ENCODE data around the gene SLC26A8.

Gene SLC26A8

GRCh38 chr6:36063318-36064060 lies 39.0 kb upstream of the SLC26A8 start:
- no peak for TF ChIP-seq EZH2 (IDR thresholded peaks at IDR 0.05; ENCODE audit: borderline replicate concordance, low read depth, low read length, severe bottlenecking)
- TF ChIP-seq, protein P1, sequence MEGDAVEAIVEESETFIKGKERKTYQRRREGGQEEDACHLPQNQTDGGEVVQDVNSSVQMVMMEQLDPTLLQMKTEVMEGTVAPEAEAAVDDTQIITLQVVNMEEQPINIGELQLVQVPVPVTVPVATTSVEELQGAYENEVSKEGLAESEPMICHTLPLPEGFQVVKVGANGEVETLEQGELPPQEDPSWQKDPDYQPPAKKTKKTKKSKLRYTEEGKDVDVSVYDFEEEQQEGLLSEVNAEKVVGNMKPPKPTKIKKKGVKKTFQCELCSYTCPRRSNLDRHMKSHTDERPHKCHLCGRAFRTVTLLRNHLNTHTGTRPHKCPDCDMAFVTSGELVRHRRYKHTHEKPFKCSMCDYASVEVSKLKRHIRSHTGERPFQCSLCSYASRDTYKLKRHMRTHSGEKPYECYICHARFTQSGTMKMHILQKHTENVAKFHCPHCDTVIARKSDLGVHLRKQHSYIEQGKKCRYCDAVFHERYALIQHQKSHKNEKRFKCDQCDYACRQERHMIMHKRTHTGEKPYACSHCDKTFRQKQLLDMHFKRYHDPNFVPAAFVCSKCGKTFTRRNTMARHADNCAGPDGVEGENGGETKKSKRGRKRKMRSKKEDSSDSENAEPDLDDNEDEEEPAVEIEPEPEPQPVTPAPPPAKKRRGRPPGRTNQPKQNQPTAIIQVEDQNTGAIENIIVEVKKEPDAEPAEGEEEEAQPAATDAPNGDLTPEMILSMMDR (IDR thresholded peaks at IDR 0.05; ENCODE audit: borderline replicate concordance, extremely low read depth, low read length, poor library complexity, severe bottlenecking): no peak
- Histone ChIP-seq H3K4me1 (ENCODE audit: insufficient read depth, low read length) (no peaks in the 10 kb centered on the region), H3K27me3 (ENCODE audit: insufficient read depth, low read length, poor library complexity) (no peaks in the 10 kb centered on the region), H2AFZ (ENCODE audit: low read depth, low read length) (no peak overlapping the region), H4K20me1 (ENCODE audit: insufficient read depth, low read length) (peaks cover 19% of the 10 kb centered on the region; the same call in 1 of the 2 replicates), H3K79me2 (ENCODE audit: insufficient read depth, low read length) (peaks cover 67% of the 10 kb centered on the region), H3K4me3 (ENCODE audit: low read depth in 1 of 2, low read length in 2 of 2) (no peak overlapping the region), H3K4me2 (ENCODE audit: insufficient read depth, low read length) (no peak overlapping the region), H3K9ac (ENCODE audit: low read depth, low read length) (no peak overlapping the region), H3K9me3 (ENCODE audit: insufficient read depth, low read length, severe bottlenecking) (no peaks in the 10 kb centered on the region), H3K27ac (ENCODE audit: low read length) (no peak overlapping the region), H3K36me3 (ENCODE audit: insufficient read depth, low read length) (peaks cover 40% of the 10 kb centered on the region)
- no peak for DNase-seq
- ATAC-seq (ENCODE audit: insufficient read depth, low read depth): no peak

GRCh38 chr6:36062247-36062646 lies 37.8 kb upstream of the SLC26A8 start:
- H3K4me1 ChIP-seq (ENCODE audit: insufficient read depth, low read length): no peaks in the 10 kb centered on the region
- peaks cover 59% of the 10 kb centered on the region for H3K79me2 ChIP-seq (ENCODE audit: insufficient read depth, low read length)
- peaks cover 42% of the 10 kb centered on the region for H3K36me3 ChIP-seq (ENCODE audit: insufficient read depth, low read length)
- no peak overlapping the region for H3K4me2 ChIP-seq (ENCODE audit: insufficient read depth, low read length)
- no peaks in the 10 kb centered on the region for H3K27me3 ChIP-seq (ENCODE audit: insufficient read depth, low read length, poor library complexity)
- no peak overlapping the region for H2AFZ ChIP-seq (ENCODE audit: low read depth, low read length)
- no peak overlapping the region for H3K9ac ChIP-seq (ENCODE audit: low read depth, low read length)
- H3K9me3 ChIP-seq (ENCODE audit: insufficient read depth, low read length, severe bottlenecking): no peaks in the 10 kb centered on the region
- DNase-seq (no peak), ATAC-seq (ENCODE audit: insufficient read depth, low read depth) (no peak)
- H4K20me1 ChIP-seq (ENCODE audit: insufficient read depth, low read length): peaks cover 18% of the 10 kb centered on the region; the same call in 1 of the 2 replicates
- H3K27ac ChIP-seq (ENCODE audit: low read length): no peak overlapping the region
- TF ChIP-seq, protein P1 (IDR thresholded peaks at IDR 0.05; ENCODE audit: borderline replicate concordance, extremely low read depth, low read length, poor library complexity, severe bottlenecking): no peak
- no peak for TF ChIP-seq EZH2 (IDR thresholded peaks at IDR 0.05; ENCODE audit: borderline replicate concordance, low read depth, low read length, severe bottlenecking)
- no peak overlapping the region for H3K4me3 ChIP-seq (ENCODE audit: low read depth in 1 of 2, low read length in 2 of 2)

DNA sequence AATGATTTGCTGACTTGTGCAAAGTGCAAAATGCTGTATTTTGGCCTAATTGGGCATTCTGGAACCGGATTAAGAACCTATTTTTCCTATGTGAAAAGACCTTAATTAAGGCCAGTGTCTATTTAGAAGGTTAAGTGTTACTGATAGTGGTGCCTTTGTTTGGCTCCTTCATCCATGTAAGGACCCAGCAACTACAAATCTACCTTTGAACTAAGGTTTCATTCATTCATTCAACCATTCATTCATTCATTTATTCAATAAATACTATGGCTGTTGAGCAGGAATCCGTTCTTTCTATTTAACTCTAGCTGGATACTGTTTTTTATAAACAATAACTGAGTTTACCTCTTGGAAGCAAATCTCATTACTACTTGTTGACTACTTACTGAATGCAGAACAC lies 36.8 kb upstream of the SLC26A8 start:
- Histone ChIP-seq H3K79me2 (ENCODE audit: insufficient read depth, low read length) (peaks cover 59% of the 10 kb centered on the region), H4K20me1 (ENCODE audit: insufficient read depth, low read length) (peaks cover 23% of the 10 kb centered on the region; the same call in 1 of the 2 replicates), H3K9me3 (ENCODE audit: insufficient read depth, low read length, severe bottlenecking) (no peaks in the 10 kb centered on the region), H3K27ac (ENCODE audit: low read length) (no peak overlapping the region), H2AFZ (ENCODE audit: low read depth, low read length) (no peak overlapping the region), H3K4me2 (ENCODE audit: insufficient read depth, low read length) (no peak overlapping the region), H3K9ac (ENCODE audit: low read depth, low read length) (no peak overlapping the region), H3K4me1 (ENCODE audit: insufficient read depth, low read length) (no peaks in the 10 kb centered on the region), H3K4me3 (ENCODE audit: low read depth in 1 of 2, low read length in 2 of 2) (no peak overlapping the region), H3K36me3 (ENCODE audit: insufficient read depth, low read length) (peaks cover 44% of the 10 kb centered on the region), H3K27me3 (ENCODE audit: insufficient read depth, low read length, poor library complexity) (no peaks in the 10 kb centered on the region)
- no peak for DNase-seq
- TF ChIP-seq EZH2 (IDR thresholded peaks at IDR 0.05; ENCODE audit: borderline replicate concordance, low read depth, low read length, severe bottlenecking): no peak
- TF ChIP-seq, protein P1 (IDR thresholded peaks at IDR 0.05; ENCODE audit: borderline replicate concordance, extremely low read depth, low read length, poor library complexity, severe bottlenecking): no peak
- no peak for ATAC-seq (ENCODE audit: insufficient read depth, low read depth)
